Subcutaneous adipose tissue (tissue), 4 donors: ENCODE measurements around the gene ING1. TPM values are rescaled to one million over a fixed set of nuclear protein-coding genes. Genes with fewer than 3 reads are reported as not detected.

Source experiments
- CTCF ChIP-seq: fragments of 450-650 bp; IDR thresholded peaks from one replicate; pipeline ENCODE4 v1.5.1; 2016; ENCODE audit warnings: low read depth, mild to moderate bottlenecking, control low read depth, antibody characterized with exemption, moderate library complexity
- total RNA-seq, 4 donors: library from RNA; depleted of rRNA; stranded (reverse); fragments of >200 nt; gene quantifications; one replicate each; pipeline ENCODE4 v1.1.0, GENCODE V29; 2016

ING1 gene
- total RNA-seq, result 10 to 100 TPM; 15.3 to 26.0 (median 17.6) TPM

- TF ChIP-seq CTCF, result no peak
These were observed at the start of gene ING1 for GRCh38 chr13:110713642-110713952. Gene ING1 (plus strand): TSS chr13:110713700. CDS start chr13:110714150, 450 bp downstream.

- TF ChIP-seq CTCF, result no peak
These were observed 49.5 kb upstream of the ING1 start for GRCh38 chr13:110664041-110664440.

- no peak for TF ChIP-seq CTCF
These were observed 48.8 kb upstream of the ING1 start for GRCh38 chr13:110664673-110665072.

- no peak for TF ChIP-seq CTCF
These were observed 47.8 kb upstream of the ING1 start for GRCh38 chr13:110665491-110666254.

GRCh38 chr13:110666255-110666533 lies 47.3 kb upstream of the ING1 start:
- TF ChIP-seq CTCF, result no peak

- TF ChIP-seq CTCF, result no peak
These were observed 44.5 kb upstream of the ING1 start for GRCh38 chr13:110669036-110669435.

- TF ChIP-seq CTCF, result no peak
These were observed 36.6 kb upstream of the ING1 start for GRCh38 chr13:110676595-110677587.
